Measurements from ENCODE around the gene RELL1.

Gene RELL1

GRCh38 chr4:37597034-37597433 is 89.1 kb downstream of the RELL1 start:
- DNase-seq (ENCODE audit: low spot score): no peak

DNA sequence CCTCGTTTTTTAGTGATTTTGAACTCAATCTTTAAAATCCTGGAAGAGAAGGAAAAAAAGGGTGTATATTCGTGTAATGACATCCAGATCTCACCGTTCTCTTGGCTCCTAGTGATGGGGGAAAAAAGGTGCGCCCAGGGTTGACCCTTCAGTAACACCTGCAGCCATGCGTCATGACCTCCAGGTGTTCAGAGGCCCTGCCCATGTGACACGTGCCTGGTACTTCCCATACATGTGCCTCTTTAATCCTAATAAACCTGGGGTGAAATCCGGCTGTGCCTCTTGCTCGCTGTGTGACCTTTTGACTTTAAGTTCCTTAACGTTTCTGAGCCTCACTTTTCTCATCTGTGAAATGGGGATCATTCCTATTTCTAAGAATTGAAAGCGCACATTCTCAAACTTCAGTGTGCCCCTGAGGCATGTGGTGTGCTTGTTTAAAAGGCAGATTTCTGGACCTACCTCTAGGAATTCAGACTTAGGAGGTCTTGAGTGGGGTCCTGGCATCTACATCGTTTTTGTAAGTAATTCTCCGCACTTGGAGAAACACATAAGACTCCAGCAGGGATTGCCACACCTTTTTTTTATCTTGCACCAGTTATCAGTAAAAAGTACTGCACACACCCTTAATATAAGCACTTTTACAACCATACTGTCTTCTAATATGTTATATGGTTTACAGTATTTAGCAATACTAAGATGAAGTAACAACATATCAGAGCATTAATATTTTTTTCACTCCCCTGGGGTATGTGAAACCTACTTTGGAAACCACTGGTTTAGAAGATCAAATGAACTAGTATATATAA is 90.1 kb downstream of the RELL1 start:
- no peak for DNase-seq (ENCODE audit: low spot score)

DNA sequence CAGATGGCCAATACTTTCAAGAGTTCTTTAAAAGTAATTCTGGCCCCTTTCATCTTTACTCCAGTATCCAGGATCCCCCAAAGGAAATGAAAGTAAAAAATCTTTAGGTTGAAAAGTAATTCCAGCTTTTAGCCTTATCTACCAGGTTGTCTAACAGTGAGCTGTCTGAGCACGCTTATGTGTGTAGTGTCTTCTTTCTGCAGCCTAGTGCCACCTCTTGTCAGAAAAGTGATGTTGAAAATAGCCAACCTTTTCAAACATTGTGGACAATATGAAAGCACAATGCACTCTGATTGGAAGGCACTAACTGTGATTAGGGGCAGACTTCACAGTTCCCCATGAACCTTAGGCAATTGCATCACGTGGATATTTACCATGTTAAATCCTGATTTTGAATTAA is 92.1 kb downstream of the RELL1 start:
- DNase-seq (ENCODE audit: low spot score): no peak

DNA sequence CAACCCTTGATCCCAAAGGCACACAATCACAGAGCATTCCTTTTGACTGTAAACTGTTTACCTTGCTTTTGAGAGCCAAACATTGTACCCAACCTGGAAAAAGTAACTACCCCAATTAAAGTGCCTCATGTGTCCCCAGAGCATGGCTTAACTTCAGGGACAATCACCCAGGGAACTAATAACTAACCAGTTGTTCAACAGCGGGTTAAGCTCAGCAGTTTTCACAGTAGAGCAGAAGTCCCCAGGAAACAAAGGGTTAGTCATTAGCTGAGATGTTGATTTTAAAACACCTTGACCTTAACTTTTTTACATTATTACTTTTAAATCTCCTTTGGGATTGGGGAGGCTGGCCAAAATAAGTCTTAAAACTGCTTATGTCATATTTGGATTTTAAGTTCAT is 94.8 kb downstream of the RELL1 start:
- no peak for DNase-seq (ENCODE audit: low spot score)

DNA sequence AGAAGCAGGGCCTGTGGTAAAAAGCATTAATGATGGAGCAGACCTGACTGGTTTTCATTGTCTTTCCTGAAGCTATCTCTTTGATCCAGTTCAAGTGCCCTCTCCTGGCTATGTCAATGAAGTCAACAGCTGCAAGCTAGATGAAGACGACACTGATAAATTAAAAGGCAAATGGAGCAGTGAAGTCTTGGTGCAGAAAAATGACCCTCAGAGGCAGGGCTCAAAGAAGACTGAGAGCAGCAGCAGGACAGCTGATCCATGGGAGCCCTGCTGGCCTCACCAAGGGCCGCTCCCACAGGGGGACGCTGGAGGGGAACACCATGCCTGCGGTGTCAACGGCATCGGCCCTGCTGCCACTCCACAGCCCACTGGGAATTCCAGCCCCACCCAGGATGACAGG is 96.2 kb downstream of the RELL1 start:
- DNase-seq (ENCODE audit: low spot score): no peak

- DNase-seq (ENCODE audit: low spot score): no peak
Observed at GRCh38 chr4:37588150-37588549, 98.0 kb downstream of the RELL1 start.

GRCh38 chr4:37586194-37586593 is 100.0 kb downstream of the RELL1 start:
- no peak for DNase-seq (ENCODE audit: low spot score)

DNA sequence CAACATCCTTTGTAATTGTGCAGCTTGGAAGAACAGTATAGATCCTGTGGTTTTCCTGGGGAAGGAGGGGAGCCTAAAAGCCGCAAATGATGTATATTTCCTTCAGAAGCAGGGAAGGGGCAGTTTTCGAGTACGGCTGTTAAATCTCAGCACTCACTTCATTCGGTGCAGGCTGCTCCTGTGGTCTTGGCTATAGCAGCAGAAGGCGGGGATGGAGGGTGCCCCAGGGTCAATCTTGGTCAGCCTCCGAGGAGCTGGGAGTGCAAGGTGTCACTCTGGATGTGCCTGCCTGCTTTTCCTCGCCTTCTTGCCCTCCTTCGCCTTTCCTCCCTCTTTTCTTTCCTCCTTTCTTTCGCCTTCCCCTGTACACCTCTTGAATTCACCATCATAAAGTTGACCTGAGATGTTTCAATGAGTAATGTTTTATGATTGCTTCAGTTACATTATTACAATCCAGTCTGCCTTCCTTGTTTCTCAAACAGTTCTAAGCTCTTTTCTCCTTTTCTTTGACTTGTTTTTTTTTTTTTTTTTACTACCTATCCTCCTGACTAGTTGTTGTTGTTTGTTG is 101.6 kb downstream of the RELL1 start:
- DNase-seq (ENCODE audit: low spot score): no peak

GRCh38 chr4:37584071-37584470 is 102.1 kb downstream of the RELL1 start:
- no peak for DNase-seq (ENCODE audit: low spot score)

GRCh38 chr4:37573566-37573965 is 112.6 kb downstream of the RELL1 start:
- no peak for DNase-seq (ENCODE audit: low spot score)

- no peak for DNase-seq (ENCODE audit: low spot score)
Observed at GRCh38 chr4:37568489-37568888, 117.7 kb downstream of the RELL1 start.

DNA sequence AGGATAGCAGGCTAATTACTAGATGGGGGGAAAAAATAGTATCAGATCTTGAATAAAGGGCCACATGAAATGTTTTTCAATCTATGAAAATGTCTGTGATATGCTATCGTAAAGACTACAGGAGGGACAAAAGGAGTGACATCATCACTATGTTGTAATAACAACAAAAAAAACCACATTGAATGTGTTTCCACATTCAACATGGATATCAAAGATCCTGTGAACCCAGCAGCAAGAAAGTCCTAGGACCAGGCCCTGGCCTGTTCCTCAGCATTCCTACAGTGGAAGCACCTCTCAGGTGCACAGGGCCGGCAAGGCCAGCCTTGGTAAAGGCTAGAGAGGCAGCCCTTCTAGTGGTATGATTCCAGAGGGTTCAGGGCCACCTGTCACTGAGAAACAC is 118.3 kb downstream of the RELL1 start:
- no peak for DNase-seq (ENCODE audit: low spot score)

DNA sequence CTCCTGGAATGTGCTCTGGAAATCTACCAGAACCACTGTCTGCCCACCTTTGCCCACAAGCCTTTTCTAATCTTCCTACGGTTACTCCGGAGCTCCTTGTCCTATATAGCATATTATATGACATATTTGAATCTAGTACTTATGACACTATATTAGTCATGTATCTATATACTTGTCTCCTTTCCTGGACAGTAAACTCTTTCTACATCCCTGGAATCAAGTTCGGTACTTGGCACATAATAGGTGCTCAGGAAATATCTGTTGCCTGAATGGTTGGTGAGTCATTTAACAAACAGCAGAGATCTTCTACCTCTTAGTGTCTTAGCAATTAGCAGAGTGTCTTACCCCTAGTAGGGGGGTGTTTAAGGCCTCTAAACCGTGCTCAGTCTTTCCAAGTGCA is 123.6 kb downstream of the RELL1 start:
- no peak for DNase-seq (ENCODE audit: low spot score)

GRCh38 chr4:37561803-37562207 is 124.4 kb downstream of the RELL1 start:
- DNase-seq (ENCODE audit: low spot score): no peak

- DNase-seq (ENCODE audit: low spot score): no peak
Observed at GRCh38 chr4:37561196-37561802, 124.9 kb downstream of the RELL1 start.

Data from CD4-positive, alpha-beta T cell treated with Interleukin-6 at 100 ng/mL for 8 hours (primary cell).